GM19438 (cell line): Measurements from ENCODE around the gene GRPEL2.

Experiments
- ATAC-seq: cut with Tn5 transposase; IDR thresholded peaks from one replicate; pipeline ENCODE4 v1.9.1; 2021; ENCODE audit warnings: low read depth; ENCODE audit not compliant: unreplicated experiment

The GRPEL2 gene

GRCh38 chr5:149374303-149374702 is 29.0 kb downstream of the GRPEL2 start:
- no peak for ATAC-seq

GRCh38 chr5:149374801-149375200 is 29.5 kb downstream of the GRPEL2 start:
- no peak for ATAC-seq

- no peak for ATAC-seq
These were observed 30.1 kb downstream of the GRPEL2 start for GRCh38 chr5:149375434-149375833.

- no peak for ATAC-seq
These were observed 30.8 kb downstream of the GRPEL2 start for GRCh38 chr5:149376104-149376503.

DNA sequence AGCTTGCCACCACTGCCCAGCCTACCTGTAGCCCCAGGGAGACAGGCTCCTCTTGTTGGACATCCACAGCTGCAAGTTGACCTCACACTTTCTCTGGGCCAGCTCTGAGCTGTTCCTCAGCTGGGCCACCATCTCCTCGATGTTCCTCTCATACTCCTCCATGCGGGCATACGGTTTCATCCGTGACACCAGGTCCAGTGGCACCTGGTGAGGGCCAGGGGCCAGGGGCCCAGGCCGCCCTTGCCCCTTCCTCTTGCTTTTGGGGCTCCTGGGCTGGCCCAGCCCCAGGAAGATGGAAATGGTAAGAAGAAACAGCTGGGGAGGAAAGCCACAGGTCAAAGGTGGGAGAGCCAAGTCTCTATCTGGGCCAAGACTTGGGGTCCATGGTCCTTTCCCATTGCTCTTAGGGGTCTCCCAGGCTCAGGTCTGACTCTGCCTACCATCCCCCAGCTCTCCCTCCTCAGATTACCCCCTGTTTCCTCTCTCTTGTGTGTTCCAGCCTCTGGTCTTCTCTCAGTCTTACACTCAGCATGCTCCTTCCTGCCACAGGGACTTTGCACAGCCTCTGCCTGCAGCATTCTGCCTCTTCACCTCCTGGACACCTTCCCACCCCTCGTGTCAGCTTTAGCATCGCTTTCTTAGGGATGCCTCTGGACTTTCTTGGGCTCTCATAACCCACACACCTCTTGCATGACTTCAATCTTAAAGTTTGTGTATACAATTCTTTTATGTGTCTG is 31.6 kb downstream of the GRPEL2 start:
- no peak for ATAC-seq

- ATAC-seq, result no peak
These were observed 33.0 kb downstream of the GRPEL2 start for GRCh38 chr5:149378241-149378820.

DNA sequence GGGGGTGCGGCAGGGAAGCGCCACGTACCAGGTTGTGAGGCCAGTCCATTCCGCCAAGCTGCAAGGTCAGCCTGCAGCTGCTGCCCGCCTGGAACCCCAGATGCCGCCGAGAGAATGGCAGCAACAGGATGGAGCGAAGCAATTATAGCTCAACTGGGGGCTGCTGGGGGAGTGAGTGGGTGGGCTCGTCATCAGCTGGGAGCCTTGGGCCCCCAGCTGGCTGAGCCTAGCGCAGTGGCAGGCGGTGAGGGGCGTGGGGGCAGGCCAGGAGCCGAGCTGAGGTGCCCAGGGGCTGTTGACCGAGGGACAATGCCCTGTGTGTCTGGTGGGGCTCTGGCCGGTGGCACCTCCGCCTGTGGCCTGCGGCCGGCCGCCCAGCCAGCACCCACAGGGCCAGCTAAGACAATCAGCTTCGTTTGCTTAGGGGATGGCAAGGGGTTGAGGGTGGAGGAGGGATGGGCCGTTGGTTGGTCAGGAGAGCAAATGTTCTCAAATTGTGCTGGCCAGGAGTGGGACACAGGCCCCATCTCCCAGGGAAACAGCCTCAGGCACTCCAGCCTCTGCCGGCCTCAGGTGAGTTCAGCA is 34.0 kb downstream of the GRPEL2 start, which contains the start of gene IL17B:
TSS of gene IL17B (minus strand) at position 116 of the 585 bp plus-strand sequence. CDS start at position 49, 67 bp downstream.
- ATAC-seq, result no peak

- ATAC-seq, result no peak
These were observed 34.6 kb downstream of the GRPEL2 start for GRCh38 chr5:149379818-149380374.

GRCh38 chr5:149380466-149381121 is 35.3 kb downstream of the GRPEL2 start:
- no peak for ATAC-seq

DNA sequence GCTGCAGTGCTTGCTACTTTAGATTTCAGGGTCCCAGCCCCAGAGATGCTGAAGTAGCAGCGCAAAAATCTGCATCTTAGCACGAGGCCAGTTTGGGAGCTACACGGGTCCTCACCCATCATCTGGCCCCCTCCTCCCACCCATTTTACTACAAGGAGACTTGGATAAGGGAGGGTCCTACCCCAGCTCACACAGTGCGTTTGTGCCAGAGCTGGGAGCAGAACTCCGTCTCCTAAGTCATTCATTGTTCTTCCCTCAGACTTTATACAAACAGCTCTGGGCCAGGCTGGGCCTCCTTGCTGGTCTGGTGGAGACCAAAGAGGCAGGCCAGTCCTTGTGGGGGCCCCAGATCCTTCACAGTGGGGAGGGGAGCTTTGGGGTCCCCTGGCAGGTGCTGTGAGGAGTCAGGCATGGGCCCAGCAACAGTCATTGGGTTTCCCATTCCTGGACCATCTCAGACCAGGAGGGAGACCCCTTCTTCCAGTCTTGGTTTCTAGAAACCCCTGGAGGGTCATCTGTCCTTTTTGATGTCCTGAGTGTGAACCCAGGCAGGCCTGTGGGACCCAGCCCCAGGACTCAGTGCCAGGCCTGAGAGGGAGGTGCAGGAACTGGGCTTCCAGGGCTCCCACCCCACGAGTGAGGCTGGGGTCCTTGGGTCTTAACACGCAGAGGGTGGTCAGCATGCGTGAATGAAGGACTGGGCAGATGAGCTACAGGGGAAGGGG is 36.1 kb downstream of the GRPEL2 start:
- no peak for ATAC-seq

GRCh38 chr5:149381986-149382338 is 36.7 kb downstream of the GRPEL2 start:
- ATAC-seq, result no peak

DNA sequence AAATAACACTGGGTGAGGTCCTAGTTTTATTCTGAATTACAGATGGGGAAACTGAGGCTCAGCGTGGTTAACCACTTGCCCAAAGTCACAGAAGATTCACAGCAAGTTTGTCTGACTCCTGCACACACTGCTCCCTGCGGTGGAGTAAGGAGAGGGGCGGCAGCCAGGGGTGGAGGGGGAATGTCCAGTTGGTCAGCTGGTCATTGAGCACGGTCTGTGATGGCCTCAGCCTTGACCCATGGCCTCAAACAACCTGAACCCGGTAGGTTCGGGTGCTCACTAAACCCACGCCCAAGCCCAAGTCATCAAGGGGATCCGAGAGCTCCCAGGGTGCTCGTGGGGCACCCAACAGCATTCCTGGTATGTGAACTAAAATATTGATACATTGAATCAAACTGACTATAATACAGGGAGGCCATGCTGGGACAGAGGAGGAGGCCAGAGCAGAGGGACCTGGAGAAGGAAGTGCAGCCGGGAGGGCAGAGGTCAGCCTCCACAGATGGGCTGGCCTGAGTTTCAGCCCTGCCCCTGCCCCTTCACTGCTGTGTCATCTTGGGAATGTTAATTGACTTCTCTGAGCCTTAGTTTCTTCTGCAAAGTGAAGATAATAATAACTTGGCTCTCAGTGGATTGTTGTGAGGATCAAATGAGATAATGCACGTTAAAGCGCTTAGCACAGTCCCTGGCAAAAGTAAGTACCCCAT is 37.4 kb downstream of the GRPEL2 start:
- no peak for ATAC-seq

- ATAC-seq, result no peak
These were observed 38.1 kb downstream of the GRPEL2 start for GRCh38 chr5:149383399-149383798.

DNA sequence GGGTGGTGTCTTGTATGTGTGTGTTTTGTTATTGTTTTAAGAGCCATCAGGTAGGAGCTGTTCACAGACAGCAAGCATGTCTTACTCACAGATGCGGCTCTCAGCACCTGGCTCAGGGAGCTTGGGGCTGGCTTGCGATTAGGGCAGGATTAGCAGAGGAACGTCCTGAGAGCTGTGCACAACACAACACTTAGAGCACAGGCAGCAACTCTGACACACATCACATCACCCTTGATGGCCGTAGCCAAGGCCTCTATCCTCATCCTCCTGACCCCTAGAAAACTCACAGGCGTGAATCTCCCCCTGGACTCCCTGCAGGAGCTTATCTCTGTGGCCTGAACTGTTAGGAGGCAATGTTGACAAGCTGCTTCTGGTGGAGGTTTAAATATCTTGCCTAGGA is 40.9 kb downstream of the GRPEL2 start:
- no peak for ATAC-seq

GRCh38 chr5:149387081-149387631 is 41.9 kb downstream of the GRPEL2 start:
- no peak for ATAC-seq

DNA sequence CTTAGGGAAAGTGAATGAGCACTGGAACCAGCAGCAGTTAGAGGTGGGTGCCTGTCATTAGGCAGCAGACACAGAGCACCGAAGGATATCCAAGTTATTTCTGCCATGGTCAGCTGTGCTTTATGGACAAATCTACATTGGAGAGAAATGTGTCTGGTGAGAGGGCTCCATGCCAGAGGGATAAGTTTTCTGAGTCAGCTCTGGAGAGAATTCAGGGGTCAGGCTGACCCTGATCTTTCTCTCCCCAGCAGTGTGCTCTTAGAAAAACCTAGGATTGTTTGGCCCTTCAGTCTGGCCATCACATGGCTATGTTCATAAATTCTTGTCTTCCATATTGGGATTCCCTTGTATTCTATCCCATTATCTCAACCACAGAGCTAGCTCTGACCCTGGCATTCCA is 42.7 kb downstream of the GRPEL2 start:
- ATAC-seq, result no peak

DNA sequence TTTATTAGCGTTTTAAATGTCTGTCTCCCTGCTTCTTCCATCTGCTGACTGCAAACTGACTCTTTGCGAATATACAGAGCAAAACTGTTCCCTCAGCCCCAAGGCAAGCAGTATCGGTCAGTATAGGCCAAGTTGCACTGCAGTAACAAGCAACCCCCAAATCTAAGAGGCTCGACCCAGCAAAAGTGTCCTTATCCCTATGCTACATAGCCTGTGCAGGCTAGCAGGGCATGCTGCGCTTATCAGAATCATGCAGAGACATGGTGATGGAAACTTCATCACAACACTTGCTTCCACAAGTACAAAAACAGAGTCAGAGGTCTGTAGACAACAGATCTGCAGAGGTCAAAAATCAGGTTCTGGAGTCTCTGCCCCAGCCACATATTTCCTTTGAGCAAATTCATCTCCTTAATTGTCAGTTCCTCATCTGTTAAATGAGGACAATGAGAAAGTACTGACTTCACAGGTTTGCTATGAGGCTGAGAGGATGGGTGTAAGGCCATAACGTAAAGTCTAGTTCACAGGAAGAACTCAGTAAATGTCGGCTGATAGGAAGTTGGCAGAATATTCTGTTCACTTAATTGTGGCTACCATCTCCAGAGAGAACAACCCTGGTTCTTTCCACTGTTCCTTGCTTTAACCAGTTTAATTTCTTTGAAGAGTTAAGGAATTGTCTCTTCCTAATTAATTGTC is 43.3 kb downstream of the GRPEL2 start:
- ATAC-seq, result no peak

DNA sequence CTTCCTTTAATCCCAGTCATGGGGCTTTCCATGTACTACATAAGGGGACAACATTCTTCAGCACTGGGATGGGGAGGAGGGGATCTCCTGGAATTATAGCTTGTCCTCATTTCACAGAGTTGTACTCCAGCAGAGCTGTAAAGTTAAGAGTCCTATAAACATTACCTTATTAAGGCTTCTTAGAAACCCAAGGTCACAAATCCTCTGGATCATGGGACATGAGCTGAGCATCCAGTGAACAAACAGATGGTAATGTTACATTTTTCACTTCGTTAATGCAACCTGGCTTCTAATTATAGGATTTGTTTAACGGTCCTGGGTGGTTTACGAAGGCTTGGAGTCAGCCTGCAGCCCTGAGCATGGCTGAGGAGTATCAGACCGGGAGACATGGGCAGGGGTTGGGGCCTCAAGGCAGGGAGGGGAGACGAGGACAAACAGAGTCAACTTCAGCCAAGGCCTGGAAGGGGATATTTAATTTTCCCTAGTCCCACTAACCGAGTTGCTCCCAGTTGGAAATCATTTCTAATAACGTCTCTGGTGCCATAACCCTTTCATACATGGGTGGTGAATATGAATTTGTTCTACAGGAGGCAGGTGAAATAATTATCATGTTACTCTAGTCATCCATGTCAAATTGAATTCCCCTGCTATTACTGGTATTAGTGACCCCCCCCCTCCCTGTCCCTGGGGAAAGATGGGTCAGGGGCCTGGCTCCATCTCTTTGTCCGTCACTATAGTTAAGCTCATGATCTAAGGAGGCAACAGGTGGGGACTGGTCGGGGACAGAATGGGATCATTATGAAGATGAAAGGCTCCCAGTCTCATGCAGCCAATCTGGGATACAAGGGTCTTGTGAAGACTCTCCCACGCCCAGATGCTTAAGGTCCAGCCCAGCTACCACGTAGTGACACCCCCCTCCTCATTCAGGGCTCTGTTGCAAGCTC is 44.5 kb downstream of the GRPEL2 start:
- no peak for ATAC-seq
